Endodermal cell (in vitro differentiated cells): ENCODE results near the gene ZNF337. TPM values are rescaled to one million over a fixed set of nuclear protein-coding genes. Genes with fewer than 3 reads are reported as not detected.

Experiments
- DNase-seq: peaks from one replicate; pipeline ENCODE4 v3.0.0-alpha.2; 2017
- H3K27ac ChIP-seq: 2 replicates; pipeline ENCODE4 v1.5.1; 2013; ENCODE audit warnings: mild to moderate bottlenecking, low read depth, low read length, moderate library complexity
- H3K27me3 ChIP-seq: 2 replicates; pipeline ENCODE4 v1.6.1; 2013; ENCODE audit warnings: mild to moderate bottlenecking, low read length, moderate library complexity; ENCODE audit not compliant: insufficient read depth, control insufficient read depth, poor library complexity, severe bottlenecking
- H3K36me3 ChIP-seq: 2 replicates; pipeline ENCODE4 v1.7.0; 2013; ENCODE audit warnings: mild to moderate bottlenecking, low read length, moderate library complexity; ENCODE audit not compliant: control insufficient read depth, insufficient read depth
- H3K4me1 ChIP-seq: one replicate; pipeline ENCODE4 v1.7.0; 2013; ENCODE audit warnings: low read length; ENCODE audit not compliant: control insufficient read depth, insufficient read depth
- H3K4me3 ChIP-seq: 2 replicates; pipeline ENCODE4 v1.5.1; 2013; ENCODE audit warnings: mild to moderate bottlenecking, low read length, moderate library complexity
- H3K9ac ChIP-seq: 2 replicates; pipeline ENCODE4 v1.6.1; 2013; ENCODE audit warnings: mild to moderate bottlenecking, low read length, moderate library complexity; ENCODE audit not compliant: poor library complexity, severe bottlenecking; ENCODE audit errors: extremely low read depth
- H3K9me3 ChIP-seq: 2 replicates; pipeline ENCODE4 v1.6.1; 2013; ENCODE audit warnings: mild to moderate bottlenecking, low read length, moderate library complexity; ENCODE audit not compliant: control insufficient read depth
- H3K27ac Mint-ChIP-seq: 2 replicates; pipeline ENCODE4 v1.8.0; 2020; ENCODE audit warnings: mixed read lengths
- H3K27me3 Mint-ChIP-seq: 2 replicates; pipeline ENCODE4 v1.8.0; 2021; ENCODE audit warnings: mild to moderate bottlenecking, mixed read lengths; ENCODE audit not compliant: insufficient read depth
- H3K36me3 Mint-ChIP-seq: 2 replicates; pipeline ENCODE4 v1.8.0; 2020; ENCODE audit warnings: low read depth, mixed read lengths
- H3K4me1 Mint-ChIP-seq: 2 replicates; pipeline ENCODE4 v1.8.0; 2020; ENCODE audit warnings: mixed read lengths
- H3K4me3 Mint-ChIP-seq: 2 replicates; pipeline ENCODE4 v1.8.0; 2020; ENCODE audit warnings: mild to moderate bottlenecking, moderate library complexity, mixed read lengths
- H3K9me3 Mint-ChIP-seq: 2 replicates; pipeline ENCODE4 v1.8.0; 2020; ENCODE audit warnings: mild to moderate bottlenecking, mixed read lengths
- CTCF ChIP-seq: fragments of 200-600 bp; sonication (generic); conservative IDR thresholded peaks from 2 replicates; pipeline ENCODE4 v1.5.0; 2021; ENCODE audit warnings: antibody characterized with exemption, mild to moderate bottlenecking
- WGBS, 2 experiments: methylation state at CpG; one replicate each; pipeline versions ENCODE4 v1.1.5 to v1.1.7; 2013; ENCODE audit warnings: missing lambda C conversion rate in 2 of 2, mixed read lengths in 1 of 2; ENCODE audit not compliant: insufficient coverage in 1 of 2, insufficient read length in 1 of 2; 5-methylcytosine and 5-hydroxymethylcytosine counted together
- total RNA-seq, 2 donors: library from RNA; stranded (reverse); fragmentation: NEBNext Ultra II Directional in 1 of 2; extraction: Animal tissue kit (Norgen Biotek cat#: 25700) in 1 of 2; gene quantifications; 2 replicates in 1 of 2; 3 replicates in 1 of 2; pipeline ENCODE4 v1.2.1, GENCODE V29; 2021

Gene ZNF337
- total RNA-seq, 2 donors from 2014 or later: 14.2 to 14.5 TPM

- Histone ChIP-seq H3K4me1 (peaks cover 3% of the 10 kb centered on the region), H3K4me3 (no peak overlapping the region), H3K9ac (no peak overlapping the region), H3K9me3 (no peaks in the 10 kb centered on the region), H3K27ac (no peak overlapping the region), H3K36me3 (no peaks in the 10 kb centered on the region), H3K27me3 (no peaks in the 10 kb centered on the region)
- TF ChIP-seq CTCF: no peak
- Mint-ChIP-seq H3K4me3 (no peak overlapping the region), H3K27ac (no peak overlapping the region), H3K36me3 (no peaks in the 10 kb centered on the region), H3K27me3 (no peaks in the 10 kb centered on the region), H3K9me3 (no peaks in the 10 kb centered on the region), H3K4me1 (peaks cover 2% of the 10 kb centered on the region)
- no peak for DNase-seq
- 93 to 96% methylated on average over 2 of the region's 2 CpGs for WGBS, 2 experiments
These were observed 47.6 kb upstream of the ZNF337 start for GRCh38 chr20:25744261-25744660.

- Mint-ChIP-seq H3K27ac (no peak overlapping the region), H3K27me3 (no peaks in the 10 kb centered on the region), H3K4me3 (no peak overlapping the region), H3K36me3 (no peaks in the 10 kb centered on the region), H3K9me3 (no peaks in the 10 kb centered on the region), H3K4me1 (peaks cover 2% of the 10 kb centered on the region)
- H3K4me1 ChIP-seq: peaks cover 3% of the 10 kb centered on the region
- H3K9ac ChIP-seq: no peak overlapping the region
- H3K36me3 ChIP-seq: no peaks in the 10 kb centered on the region
- no peak overlapping the region for H3K4me3 ChIP-seq
- no peak overlapping the region for H3K27ac ChIP-seq
- H3K9me3 ChIP-seq: no peaks in the 10 kb centered on the region
- H3K27me3 ChIP-seq: no peaks in the 10 kb centered on the region
- no peak for DNase-seq
- no peak for TF ChIP-seq CTCF
These were observed 44.4 kb upstream of the ZNF337 start for GRCh38 chr20:25741088-25741487.

- Histone ChIP-seq H3K4me3 (no peak overlapping the region), H3K27me3 (no peaks in the 10 kb centered on the region), H3K36me3 (no peaks in the 10 kb centered on the region), H3K27ac (no peak overlapping the region), H3K4me1 (no peaks in the 10 kb centered on the region), H3K9me3 (no peaks in the 10 kb centered on the region), H3K9ac (no peak overlapping the region)
- H3K4me3 Mint-ChIP-seq: no peak overlapping the region
- no peaks in the 10 kb centered on the region for H3K4me1 Mint-ChIP-seq
- H3K9me3 Mint-ChIP-seq: no peaks in the 10 kb centered on the region
- no peak for TF ChIP-seq CTCF
- H3K36me3 Mint-ChIP-seq: no peaks in the 10 kb centered on the region
- no peak overlapping the region for H3K27ac Mint-ChIP-seq
- WGBS, 2 experiments: 98% methylated on average over 3 of the region's 3 CpGs; no CpG with 5 or more reads in 1 of the 2 experiments
- no peaks in the 10 kb centered on the region for H3K27me3 Mint-ChIP-seq
- DNase-seq: no peak
These were observed 43.1 kb upstream of the ZNF337 start for GRCh38 chr20:25739615-25740320.
